PC-9 (cell line): Measurements from ENCODE around the gene TMEM60. TPM values are rescaled to one million over a fixed set of nuclear protein-coding genes. Genes with fewer than 3 reads are reported as not detected.
A peak's percentile ranks its signal among the peaks of the same experiment; 100 is the strongest.

Source experiments
- BruUV-seq: library from RNA; stranded (reverse); fragments of 400-500 nt; replicated peaks from 2 replicates; lab custom pipeline; 2021; lab: Mats Ljungman, UMichigan
- CTCF ChIA-PET: fragments of 300-600 bp; sonication (Branson Sonifier 250); formaldehyde crosslinking; loops from one replicate; lab custom pipeline; 2022; ENCODE audit warnings: antibody characterized with exemption; lab: Charles Lee
- POLR2A ChIA-PET: fragments of 300-600 bp; sonication (Branson Sonifier 250); formaldehyde crosslinking; loops from one replicate; lab custom pipeline; 2022; ENCODE audit warnings: antibody characterized with exemption; ENCODE audit not compliant: unreplicated experiment; lab: Charles Lee
- DNase-seq, 2 experiments: peaks; one replicate each; pipeline versions ENCODE4 v3.0.0 to v3.0.0-alpha.2; 2015 to 2022; ENCODE audit warnings: mixed read lengths in 1 of 2
- H2AFZ ChIP-seq: fragments of 200-600 bp; sonication (generic); 2 replicates; pipeline ENCODE4 v1.8.1; 2017; ENCODE audit warnings: antibody characterized with exemption
- H3F3A ChIP-seq: fragments of 200-600 bp; sonication (generic); 2 replicates; pipeline ENCODE4 v1.8.1; 2017; ENCODE audit warnings: antibody characterized with exemption, mild to moderate bottlenecking, low read depth; ENCODE audit not compliant: insufficient read depth
- H3K27ac ChIP-seq: fragments of 200-600 bp; sonication (generic); 2 replicates; pipeline ENCODE4 v1.6.1; 2016; ENCODE audit warnings: mixed run types
- H3K27me3 ChIP-seq: fragments of 200-600 bp; sonication (generic); 2 replicates; pipeline ENCODE4 v1.6.1; 2016; ENCODE audit warnings: low read depth, mixed run types; ENCODE audit not compliant: insufficient read depth
- H3K36me3 ChIP-seq: fragments of 200-600 bp; sonication (generic); 2 replicates; pipeline ENCODE4 v1.6.1; 2016; ENCODE audit warnings: low read depth, mixed run types
- H3K4me1 ChIP-seq: fragments of 200-600 bp; sonication (generic); replicated peaks from 2 replicates; pipeline ENCODE4 v1.6.1; 2016; ENCODE audit warnings: mixed run types; ENCODE audit not compliant: insufficient read depth
- H3K4me2 ChIP-seq: fragments of 200-600 bp; sonication (generic); 2 replicates; pipeline ENCODE4 v1.6.1; 2017; ENCODE audit warnings: mixed run types
- H3K4me3 ChIP-seq: fragments of 200-600 bp; sonication (generic); 2 replicates; pipeline ENCODE4 v1.6.1; 2016; ENCODE audit warnings: mixed run types
- H3K79me2 ChIP-seq: fragments of 200-600 bp; sonication (generic); 2 replicates; pipeline ENCODE4 v1.6.1; 2017; ENCODE audit warnings: low read depth, mixed run types
- H3K9me2 ChIP-seq: fragments of 200-600 bp; sonication (generic); 2 replicates; pipeline ENCODE4 v1.8.1; 2017; ENCODE audit warnings: mild to moderate bottlenecking; ENCODE audit not compliant: insufficient read depth
- H3K9me3 ChIP-seq: fragments of 200-600 bp; sonication (generic); 2 replicates; pipeline ENCODE4 v1.8.1; 2016; ENCODE audit warnings: low read depth; ENCODE audit not compliant: insufficient read depth
- H4K20me1 ChIP-seq: fragments of 200-600 bp; sonication (generic); 2 replicates; pipeline ENCODE4 v1.8.1; 2017; ENCODE audit not compliant: insufficient read depth
- EZH2 ChIP-seq: fragments of 200-600 bp; sonication (generic); IDR thresholded peaks from 2 replicates; pipeline ENCODE4 v1.8.0; 2017; ENCODE audit warnings: antibody characterized with exemption, low read depth
- intact Hi-C: fragments of 100-400 bp; cut with micrococcal nuclease; formaldehyde crosslinking; loops from one replicate; pipeline ENCODE4 v1.10.0; 2022; ENCODE audit not compliant: unreplicated experiment
- total RNA-seq: library from RNA; stranded (reverse); gene quantifications from 2 replicates; pipeline ENCODE4 v1.2.3, GENCODE V29; 2021
- TF ChIP-seq, protein P1 (sequence below): fragments of 200-600 bp; sonication (generic); conservative IDR thresholded peaks from 2 replicates; pipeline ENCODE4 v1.6.1; 2017; ENCODE audit warnings: mixed run types, antibody characterized with exemption, mild to moderate bottlenecking, moderate library complexity

The TMEM60 gene
- total RNA-seq, 1 experiment from 2014 or later: 29.1 TPM

DNA sequence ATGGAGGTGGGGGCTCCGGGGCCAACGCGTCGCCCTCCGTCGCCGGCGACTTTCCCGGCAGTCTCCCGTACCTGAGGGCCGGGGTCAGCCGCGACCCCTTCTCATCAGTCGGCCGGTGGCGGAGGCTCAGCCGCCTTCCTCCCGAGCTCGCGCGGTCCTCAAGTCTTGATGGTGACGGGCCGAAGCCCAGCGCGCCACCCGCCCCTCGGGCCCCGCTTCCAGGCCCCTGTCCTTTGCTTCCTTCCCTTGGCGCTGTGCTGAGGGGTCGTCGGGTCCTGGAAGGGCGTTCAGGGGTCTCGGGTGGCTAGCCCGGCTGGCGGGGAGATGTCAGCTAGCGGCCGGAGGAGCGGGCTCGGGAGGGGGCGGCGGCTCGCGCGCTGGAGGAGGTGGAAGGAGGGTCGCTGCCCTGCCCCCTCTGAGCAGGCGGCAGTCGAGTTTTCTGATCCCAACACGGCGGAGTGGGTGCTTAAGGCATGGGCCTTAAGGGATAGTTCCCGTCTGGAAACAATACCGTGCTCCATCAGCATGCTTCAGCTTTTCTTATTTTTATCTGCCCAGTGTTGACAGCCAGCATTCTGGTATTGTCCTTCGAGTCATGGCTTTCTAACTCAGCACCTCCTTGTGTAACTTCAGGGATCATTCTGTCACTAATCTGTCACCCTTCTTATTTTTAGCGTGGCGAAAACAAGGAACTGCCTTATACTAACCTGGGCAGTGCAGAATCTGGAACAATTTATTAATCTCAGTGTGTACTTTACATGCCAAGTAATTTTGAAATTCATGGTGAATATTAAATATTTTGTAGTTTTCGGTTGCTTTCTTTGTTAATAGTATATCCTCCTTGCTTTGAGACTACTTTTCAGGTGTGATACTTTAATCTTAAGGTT, 1.1 kb upstream of the TMEM60 start:
- POLR2A ChIA-PET: interaction anchor here (0.6 kb wide), 1 partner anchor 254 kb away, joined by 6 read pairs; no protein-coding TSS in a partner anchor
- no peaks in the 10 kb centered on the region for H3K36me3 ChIP-seq
- peak overlapping the region; percentile 30; the same call in 1 of the 2 replicates for H3K27ac ChIP-seq
- H3K9me2 ChIP-seq: no peaks in the 10 kb centered on the region
- no peaks in the 10 kb centered on the region for H3K9me3 ChIP-seq
- H3K27me3 ChIP-seq: no peaks in the 10 kb centered on the region
- no peaks in the 10 kb centered on the region for H3F3A ChIP-seq
- H3K79me2 ChIP-seq: peaks cover 66% of the 10 kb centered on the region
- no peaks in the 10 kb centered on the region for H4K20me1 ChIP-seq
- peak overlapping the region; percentile 96 for H2AFZ ChIP-seq
- H3K4me1 ChIP-seq: peaks cover 31% of the 10 kb centered on the region
- TF ChIP-seq EZH2: no peak
- TF ChIP-seq, protein P1, sequence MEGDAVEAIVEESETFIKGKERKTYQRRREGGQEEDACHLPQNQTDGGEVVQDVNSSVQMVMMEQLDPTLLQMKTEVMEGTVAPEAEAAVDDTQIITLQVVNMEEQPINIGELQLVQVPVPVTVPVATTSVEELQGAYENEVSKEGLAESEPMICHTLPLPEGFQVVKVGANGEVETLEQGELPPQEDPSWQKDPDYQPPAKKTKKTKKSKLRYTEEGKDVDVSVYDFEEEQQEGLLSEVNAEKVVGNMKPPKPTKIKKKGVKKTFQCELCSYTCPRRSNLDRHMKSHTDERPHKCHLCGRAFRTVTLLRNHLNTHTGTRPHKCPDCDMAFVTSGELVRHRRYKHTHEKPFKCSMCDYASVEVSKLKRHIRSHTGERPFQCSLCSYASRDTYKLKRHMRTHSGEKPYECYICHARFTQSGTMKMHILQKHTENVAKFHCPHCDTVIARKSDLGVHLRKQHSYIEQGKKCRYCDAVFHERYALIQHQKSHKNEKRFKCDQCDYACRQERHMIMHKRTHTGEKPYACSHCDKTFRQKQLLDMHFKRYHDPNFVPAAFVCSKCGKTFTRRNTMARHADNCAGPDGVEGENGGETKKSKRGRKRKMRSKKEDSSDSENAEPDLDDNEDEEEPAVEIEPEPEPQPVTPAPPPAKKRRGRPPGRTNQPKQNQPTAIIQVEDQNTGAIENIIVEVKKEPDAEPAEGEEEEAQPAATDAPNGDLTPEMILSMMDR: peak; percentile 14; the same call in 1 of the 2 replicates
- BruUV-seq: no TSS peak
- peak; percentile 33 to 47 for DNase-seq
- CTCF ChIA-PET: interaction anchor here (0.7 to 1.3 kb wide), 2 partner anchors 36 to 1003 kb away, joined by 3 to 7 read pairs; no protein-coding TSS in a partner anchor
- intact Hi-C loops: loop anchor here (2.0 to 5.0 kb wide), 3 partner anchors 133 to 528 kb away; no protein-coding TSS in a partner anchor
- H3K4me2 ChIP-seq: peak overlapping the region; percentile 97
- H3K4me3 ChIP-seq: peak overlapping the region; percentile 96

DNA sequence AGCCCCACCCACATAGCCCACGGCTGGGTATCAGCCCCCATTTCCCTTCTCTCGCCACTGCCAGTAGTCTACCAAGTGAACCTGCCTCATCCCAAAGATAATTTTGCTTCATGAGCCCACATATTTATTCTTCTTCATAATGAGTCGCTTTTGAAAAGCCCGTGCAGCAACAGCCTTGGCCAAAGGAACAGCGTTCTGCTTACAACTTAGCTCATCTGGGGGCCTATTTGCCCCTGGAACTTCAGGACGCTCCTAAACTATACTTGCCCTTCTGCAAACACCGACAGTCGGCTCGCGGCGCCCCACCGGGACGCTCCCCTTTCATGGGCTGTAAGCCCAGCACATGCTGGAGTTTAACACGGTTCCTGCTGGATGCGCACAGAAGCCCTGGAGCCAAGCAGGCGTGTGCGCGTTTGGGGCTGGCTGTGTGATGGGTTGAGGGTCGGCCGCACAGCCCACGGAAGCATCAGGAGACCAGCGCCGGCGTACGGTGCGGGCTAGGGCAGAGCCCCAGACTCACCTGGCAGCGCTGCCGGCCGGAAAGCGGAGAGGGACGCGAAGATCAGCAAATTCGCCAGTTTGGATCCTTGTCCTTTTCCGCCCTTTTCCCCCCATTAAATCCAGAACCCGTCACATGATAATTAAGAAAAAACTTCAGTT, 370 bp downstream of the TMEM60 start:
- no peak for DNase-seq
- H3K9me2 ChIP-seq: no peaks in the 10 kb centered on the region
- no peaks in the 10 kb centered on the region for H3K9me3 ChIP-seq
- peak overlapping the region; percentile 85 for H3K4me3 ChIP-seq
- CTCF ChIA-PET: interaction anchor here (0.5 to 1.3 kb wide), 3 partner anchors 14 to 257 kb away, joined by 3 to 7 read pairs (median 3); no protein-coding TSS in a partner anchor
- POLR2A ChIA-PET: interaction anchor here (0.6 kb wide), 1 partner anchor 102 kb away, joined by 3 read pairs; no protein-coding TSS in a partner anchor
- intact Hi-C loops: loop anchor here (1.0 to 5.0 kb wide), 4 partner anchors 36 to 529 kb away; no protein-coding TSS in a partner anchor
- H3K36me3 ChIP-seq: no peaks in the 10 kb centered on the region
- BruUV-seq: TSS peak; percentile 91
- peak overlapping the region; percentile 96 for H3K4me2 ChIP-seq
- H3K27ac ChIP-seq: peak overlapping the region; percentile 41
- H4K20me1 ChIP-seq: no peaks in the 10 kb centered on the region
- H2AFZ ChIP-seq: peak overlapping the region; percentile 94
- no peak for TF ChIP-seq EZH2
- TF ChIP-seq, protein P1: no peak
- no peaks in the 10 kb centered on the region for H3F3A ChIP-seq
- peaks cover 35% of the 10 kb centered on the region for H3K4me1 ChIP-seq
- H3K27me3 ChIP-seq: no peaks in the 10 kb centered on the region
- H3K79me2 ChIP-seq: peaks cover 74% of the 10 kb centered on the region

DNA sequence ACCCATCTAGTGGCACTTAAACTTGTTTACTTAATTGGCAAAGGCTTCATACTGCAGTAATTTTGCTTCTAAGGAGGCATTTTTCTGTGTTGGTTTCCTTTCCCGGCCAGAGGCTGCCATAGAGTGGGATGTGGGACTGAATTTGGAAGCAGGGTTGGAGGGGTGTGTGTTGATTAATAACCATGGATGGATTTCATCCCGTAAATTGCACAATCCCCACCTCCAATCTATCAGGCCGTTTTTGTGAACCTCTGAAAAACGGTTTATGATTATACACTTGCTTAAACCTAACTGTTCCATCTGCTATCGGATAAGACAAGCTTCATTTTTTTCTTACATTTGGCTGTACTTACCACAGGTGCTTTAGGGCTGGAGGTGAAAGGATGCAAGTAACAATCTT, 1.3 kb downstream of the TMEM60 start:
- no peak overlapping the region for H3K27ac ChIP-seq
- BruUV-seq: no TSS peak
- POLR2A ChIA-PET: no interaction called here
- no peaks in the 10 kb centered on the region for H3K9me3 ChIP-seq
- no peaks in the 10 kb centered on the region for H3F3A ChIP-seq
- CTCF ChIA-PET: no interaction called here
- peak overlapping the region; percentile 94 for H2AFZ ChIP-seq
- intact Hi-C loops: loop anchor here (5.0 kb wide), 1 partner anchor 530 kb away; no protein-coding TSS in a partner anchor
- no peak for DNase-seq
- peak overlapping the region; percentile 96 for H3K4me2 ChIP-seq
- TF ChIP-seq, protein P1: no peak
- TF ChIP-seq EZH2: no peak
- no peaks in the 10 kb centered on the region for H3K36me3 ChIP-seq
- H3K9me2 ChIP-seq: no peaks in the 10 kb centered on the region
- H3K4me1 ChIP-seq: peaks cover 35% of the 10 kb centered on the region
- no peaks in the 10 kb centered on the region for H4K20me1 ChIP-seq
- no peaks in the 10 kb centered on the region for H3K27me3 ChIP-seq
- peaks cover 74% of the 10 kb centered on the region for H3K79me2 ChIP-seq
- H3K4me3 ChIP-seq: peak overlapping the region; percentile 85
